Neural cell (in vitro differentiated cells): ENCODE results near the gene SERPINB6. TPM values are rescaled to one million over a fixed set of nuclear protein-coding genes. Genes with fewer than 3 reads are reported as not detected.

ENCODE experiments used
- H2AFZ ChIP-seq: fragments of 200-600, 300-800 bp; sonication (generic), shearing (Covaris generic); 2 replicates; pipeline ENCODE4 v1.6.0; 2014; ENCODE audit warnings: low read depth, mild to moderate bottlenecking, antibody characterized with exemption, low read length, moderate library complexity
- H3F3A ChIP-seq: fragments of 200-600 bp; shearing (Covaris generic); 2 replicates; pipeline ENCODE4 v1.6.1; 2016; ENCODE audit warnings: mild to moderate bottlenecking, moderate library complexity, mixed read lengths, antibody characterized with exemption, low read length; ENCODE audit not compliant: insufficient read depth, poor library complexity, severe bottlenecking
- H3K27ac ChIP-seq: fragments of 200-600, 300-800 bp; sonication (generic), shearing (Covaris generic); 2 replicates; pipeline ENCODE4 v1.5.1; 2014; ENCODE audit warnings: mild to moderate bottlenecking, low read length, moderate library complexity
- H3K27me3 ChIP-seq: fragments of 300-800, 200-600 bp; sonication (generic), shearing (Covaris generic); 2 replicates; pipeline ENCODE4 v1.6.0; 2014; ENCODE audit warnings: mild to moderate bottlenecking, low read depth, low read length, moderate library complexity; ENCODE audit not compliant: insufficient read depth
- H3K36me3 ChIP-seq: fragments of 300-800, 200-600 bp; sonication (generic), shearing (Covaris generic); 2 replicates; pipeline ENCODE4 v1.5.1; 2014; ENCODE audit warnings: mild to moderate bottlenecking, antibody characterized with exemption, low read length, moderate library complexity; ENCODE audit not compliant: insufficient read depth
- H3K4me2 ChIP-seq: fragments of 300-800, 200-600 bp; sonication (generic), shearing (Covaris generic); 2 replicates; pipeline ENCODE4 v1.6.0; 2014; ENCODE audit warnings: mild to moderate bottlenecking, low read length
- H3K4me3 ChIP-seq: fragments of 300-800, 200-600 bp; sonication (generic), shearing (Covaris generic); 2 replicates; pipeline ENCODE4 v1.5.1; 2014; ENCODE audit warnings: mild to moderate bottlenecking, low read length, moderate library complexity
- H3K79me2 ChIP-seq: fragments of 200-600 bp; shearing (Covaris generic); replicated peaks from 2 replicates; pipeline ENCODE4 v1.6.0; 2014; ENCODE audit warnings: mild to moderate bottlenecking, low read length, moderate library complexity; ENCODE audit not compliant: insufficient read depth
- H3K9ac ChIP-seq: fragments of 300-800, 200-600 bp; sonication (generic), shearing (Covaris generic); 2 replicates; pipeline ENCODE4 v1.6.1; 2016; ENCODE audit warnings: mild to moderate bottlenecking, low read length, mixed read lengths
- H3K9me2 ChIP-seq: fragments of 200-600 bp; shearing (Covaris generic); 2 replicates; pipeline ENCODE4 v1.6.1; 2016; ENCODE audit warnings: mild to moderate bottlenecking, low read length, mixed read lengths; ENCODE audit not compliant: insufficient read depth
- H3K9me3 ChIP-seq: fragments of 200-600, 300-800 bp; sonication (generic), shearing (Covaris generic); 2 replicates; pipeline ENCODE4 v1.6.1; 2016; ENCODE audit warnings: mild to moderate bottlenecking, mixed run types, low read length, moderate library complexity, mixed read lengths
- H4K20me1 ChIP-seq: fragments of 200-600 bp; shearing (Covaris generic); 2 replicates; pipeline ENCODE4 v1.6.1; 2016; ENCODE audit warnings: mild to moderate bottlenecking, mixed run types; ENCODE audit not compliant: insufficient read depth
- EP300 ChIP-seq: fragments of 450-650 bp; conservative IDR thresholded peaks from 2 replicates; pipeline ENCODE4 v1.6.1; 2014; ENCODE audit warnings: antibody characterized with exemption, mild to moderate bottlenecking, moderate library complexity; ENCODE audit not compliant: poor library complexity, severe bottlenecking
- EZH2 ChIP-seq: fragments of 200-600, 300-800 bp; shearing (Covaris generic), sonication (generic); IDR thresholded peaks from 2 replicates; pipeline ENCODE4 v1.6.1; 2014; ENCODE audit warnings: antibody characterized with exemption, low read length, borderline replicate concordance, mild to moderate bottlenecking; ENCODE audit not compliant: insufficient read depth, poor library complexity, severe bottlenecking
- MXI1 ChIP-seq: fragments of 450-650 bp; conservative IDR thresholded peaks from 2 replicates; pipeline ENCODE4 v1.6.1; 2014; ENCODE audit warnings: antibody characterized with exemption, mild to moderate bottlenecking; ENCODE audit not compliant: poor library complexity, severe bottlenecking
- POLR2AphosphoS5 ChIP-seq: IDR thresholded peaks from 2 replicates; pipeline ENCODE4 v1.6.1; 2012
- RAD21 ChIP-seq: fragments of 450-650 bp; conservative IDR thresholded peaks from 2 replicates; pipeline ENCODE4 v1.6.1; 2014; ENCODE audit warnings: antibody characterized with exemption, mild to moderate bottlenecking, moderate library complexity
- SMC3 ChIP-seq: fragments of 450-650 bp; conservative IDR thresholded peaks from 2 replicates; pipeline ENCODE4 v1.6.1; 2014; ENCODE audit warnings: antibody characterized with exemption, mild to moderate bottlenecking, moderate library complexity; ENCODE audit not compliant: poor library complexity
- TAF1 ChIP-seq: IDR thresholded peaks from 2 replicates; pipeline ENCODE4 v1.6.1; 2012; ENCODE audit warnings: low read depth
- polyA plus RNA-seq: library from polyadenylated mRNA; depleted of rRNA; stranded (reverse); fragments of >200 nt; gene quantifications from 2 replicates; pipeline ENCODE4 v1.2.3, GENCODE V29; 2014
- TF ChIP-seq, protein P1 (sequence below): fragments of 450-650 bp; IDR thresholded peaks from 2 replicates; pipeline ENCODE4 v1.5.1; 2014; ENCODE audit warnings: antibody characterized with exemption, mild to moderate bottlenecking, moderate library complexity; ENCODE audit not compliant: poor library complexity, severe bottlenecking
- TF ChIP-seq, protein P2 (sequence below): IDR thresholded peaks from 2 replicates; pipeline ENCODE4 v1.6.1; 2012; ENCODE audit warnings: borderline replicate concordance

Gene SERPINB6
- polyA plus RNA-seq, 1 donor from 2014 or later = 2.3 TPM

DNA sequence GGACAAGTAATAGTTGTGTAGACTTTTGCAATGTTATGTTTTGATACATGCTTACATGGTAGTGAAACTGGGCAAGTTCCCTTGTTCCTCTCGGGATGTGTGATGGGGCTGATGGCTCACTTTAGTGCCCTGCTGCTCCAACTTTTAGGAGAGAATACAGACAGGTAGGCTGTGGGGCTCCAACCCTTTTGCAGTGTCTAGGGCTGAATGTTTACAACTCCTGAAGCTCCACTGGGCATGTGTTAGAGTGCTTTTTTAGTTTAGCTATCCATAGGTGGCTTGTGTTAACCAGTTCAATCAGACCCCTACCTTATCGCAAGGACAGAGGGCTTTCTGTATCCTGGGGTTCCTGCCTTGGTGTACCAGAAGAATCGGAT lies 33.8 kb downstream of the SERPINB6 start:
- Histone ChIP-seq H3K4me3 (no peak overlapping the region), H4K20me1 (no peaks in the 10 kb centered on the region), H3K9me3 (no peaks in the 10 kb centered on the region), H3K9ac (no peak overlapping the region), H3K9me2 (no peaks in the 10 kb centered on the region), H3K27ac (no peak overlapping the region), H3K4me2 (no peak overlapping the region), H2AFZ (no peak overlapping the region), H3K36me3 (no peaks in the 10 kb centered on the region), H3F3A (no peaks in the 10 kb centered on the region), H3K27me3 (no peaks in the 10 kb centered on the region), H3K79me2 (no peaks in the 10 kb centered on the region)
- TF ChIP-seq TAF1 = no peak
- no peak for TF ChIP-seq MXI1
- TF ChIP-seq, protein P1, sequence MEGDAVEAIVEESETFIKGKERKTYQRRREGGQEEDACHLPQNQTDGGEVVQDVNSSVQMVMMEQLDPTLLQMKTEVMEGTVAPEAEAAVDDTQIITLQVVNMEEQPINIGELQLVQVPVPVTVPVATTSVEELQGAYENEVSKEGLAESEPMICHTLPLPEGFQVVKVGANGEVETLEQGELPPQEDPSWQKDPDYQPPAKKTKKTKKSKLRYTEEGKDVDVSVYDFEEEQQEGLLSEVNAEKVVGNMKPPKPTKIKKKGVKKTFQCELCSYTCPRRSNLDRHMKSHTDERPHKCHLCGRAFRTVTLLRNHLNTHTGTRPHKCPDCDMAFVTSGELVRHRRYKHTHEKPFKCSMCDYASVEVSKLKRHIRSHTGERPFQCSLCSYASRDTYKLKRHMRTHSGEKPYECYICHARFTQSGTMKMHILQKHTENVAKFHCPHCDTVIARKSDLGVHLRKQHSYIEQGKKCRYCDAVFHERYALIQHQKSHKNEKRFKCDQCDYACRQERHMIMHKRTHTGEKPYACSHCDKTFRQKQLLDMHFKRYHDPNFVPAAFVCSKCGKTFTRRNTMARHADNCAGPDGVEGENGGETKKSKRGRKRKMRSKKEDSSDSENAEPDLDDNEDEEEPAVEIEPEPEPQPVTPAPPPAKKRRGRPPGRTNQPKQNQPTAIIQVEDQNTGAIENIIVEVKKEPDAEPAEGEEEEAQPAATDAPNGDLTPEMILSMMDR = no peak
- TF ChIP-seq EP300 = no peak
- TF ChIP-seq SMC3 = no peak
- no peak for TF ChIP-seq EZH2
- TF ChIP-seq, protein P2, sequence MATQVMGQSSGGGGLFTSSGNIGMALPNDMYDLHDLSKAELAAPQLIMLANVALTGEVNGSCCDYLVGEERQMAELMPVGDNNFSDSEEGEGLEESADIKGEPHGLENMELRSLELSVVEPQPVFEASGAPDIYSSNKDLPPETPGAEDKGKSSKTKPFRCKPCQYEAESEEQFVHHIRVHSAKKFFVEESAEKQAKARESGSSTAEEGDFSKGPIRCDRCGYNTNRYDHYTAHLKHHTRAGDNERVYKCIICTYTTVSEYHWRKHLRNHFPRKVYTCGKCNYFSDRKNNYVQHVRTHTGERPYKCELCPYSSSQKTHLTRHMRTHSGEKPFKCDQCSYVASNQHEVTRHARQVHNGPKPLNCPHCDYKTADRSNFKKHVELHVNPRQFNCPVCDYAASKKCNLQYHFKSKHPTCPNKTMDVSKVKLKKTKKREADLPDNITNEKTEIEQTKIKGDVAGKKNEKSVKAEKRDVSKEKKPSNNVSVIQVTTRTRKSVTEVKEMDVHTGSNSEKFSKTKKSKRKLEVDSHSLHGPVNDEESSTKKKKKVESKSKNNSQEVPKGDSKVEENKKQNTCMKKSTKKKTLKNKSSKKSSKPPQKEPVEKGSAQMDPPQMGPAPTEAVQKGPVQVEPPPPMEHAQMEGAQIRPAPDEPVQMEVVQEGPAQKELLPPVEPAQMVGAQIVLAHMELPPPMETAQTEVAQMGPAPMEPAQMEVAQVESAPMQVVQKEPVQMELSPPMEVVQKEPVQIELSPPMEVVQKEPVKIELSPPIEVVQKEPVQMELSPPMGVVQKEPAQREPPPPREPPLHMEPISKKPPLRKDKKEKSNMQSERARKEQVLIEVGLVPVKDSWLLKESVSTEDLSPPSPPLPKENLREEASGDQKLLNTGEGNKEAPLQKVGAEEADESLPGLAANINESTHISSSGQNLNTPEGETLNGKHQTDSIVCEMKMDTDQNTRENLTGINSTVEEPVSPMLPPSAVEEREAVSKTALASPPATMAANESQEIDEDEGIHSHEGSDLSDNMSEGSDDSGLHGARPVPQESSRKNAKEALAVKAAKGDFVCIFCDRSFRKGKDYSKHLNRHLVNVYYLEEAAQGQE = no peak
- TF ChIP-seq POLR2AphosphoS5 = no peak
- no peak for TF ChIP-seq RAD21

DNA sequence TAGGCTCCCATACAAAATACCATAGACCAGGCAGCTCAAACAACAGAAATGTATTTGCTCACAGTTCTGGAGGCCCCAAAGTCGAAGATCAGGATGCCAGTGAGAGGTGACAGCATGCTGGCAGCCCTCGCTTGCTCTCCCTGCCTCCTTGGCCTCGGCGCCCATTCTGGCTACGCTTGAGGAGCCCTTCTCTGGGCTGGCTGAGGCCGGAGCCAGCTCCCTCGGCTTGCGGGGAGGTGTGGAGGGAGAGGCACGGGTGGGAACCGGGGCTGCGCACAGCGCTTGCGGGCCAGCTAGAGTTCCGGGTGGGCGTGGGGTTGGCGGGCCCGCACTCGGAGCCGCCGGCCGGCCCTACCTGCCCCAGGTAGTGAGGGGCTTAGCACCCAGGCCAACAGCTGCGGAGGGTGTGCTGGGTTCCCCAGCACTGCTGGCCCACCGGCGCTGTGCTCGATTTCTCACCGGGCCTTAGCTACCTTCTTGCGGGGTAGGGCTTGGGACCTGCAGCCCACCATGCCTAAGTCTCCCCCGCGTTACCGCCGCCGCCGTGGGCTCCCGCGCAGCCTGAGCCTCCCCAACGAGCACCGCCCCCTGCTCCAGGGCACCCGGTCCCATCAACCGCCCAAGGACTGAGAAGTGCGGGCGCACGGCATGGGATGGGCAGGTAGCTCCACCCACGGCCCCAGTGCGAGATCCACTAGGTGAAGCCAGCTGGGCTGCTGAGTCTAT lies 35.6 kb downstream of the SERPINB6 start:
- H3K9me3 ChIP-seq = no peaks in the 10 kb centered on the region
- no peak overlapping the region for H3K27ac ChIP-seq
- H4K20me1 ChIP-seq = no peaks in the 10 kb centered on the region

More for the DNA sequence above, 35.6 kb downstream of the SERPINB6 start:
- Histone ChIP-seq H3K9me2 (no peaks in the 10 kb centered on the region), H3K4me2 (no peak overlapping the region), H2AFZ (no peak overlapping the region), H3K36me3 (no peaks in the 10 kb centered on the region), H3K27me3 (no peaks in the 10 kb centered on the region), H3K4me3 (no peak overlapping the region), H3K79me2 (no peaks in the 10 kb centered on the region), H3F3A (no peaks in the 10 kb centered on the region), H3K9ac (no peak overlapping the region)
- TF ChIP-seq EP300 (no peak), RAD21 (no peak), EZH2 (no peak), MXI1 (no peak), SMC3 (no peak), POLR2AphosphoS5 (no peak)
- TF ChIP-seq, protein P2 = no peak
